HCT116 (cell line): ENCODE results near the gene C1orf174.

Experiments
- EGR1 ChIP-seq: IDR thresholded peaks from 2 replicates; pipeline ENCODE4 v1.6.1; 2012; ENCODE audit warnings: low read depth
- JUND ChIP-seq: IDR thresholded peaks from 2 replicates; pipeline ENCODE4 v1.6.1; 2012
- POLR2A ChIP-seq: IDR thresholded peaks from 2 replicates; pipeline ENCODE4 v1.7.0; 2011; ENCODE audit warnings: borderline replicate concordance; ENCODE audit not compliant: insufficient read depth, insufficient read length; ENCODE audit errors: extremely low read depth
- POLR2AphosphoS5 ChIP-seq: IDR thresholded peaks from 2 replicates; pipeline ENCODE4 v1.6.1; 2011; ENCODE audit warnings: mild to moderate bottlenecking, low read depth, low read length, moderate library complexity
- RAD21 ChIP-seq: IDR thresholded peaks from 2 replicates; pipeline ENCODE4 v1.6.1; 2012; ENCODE audit warnings: low read depth, mild to moderate bottlenecking
- SP1 ChIP-seq: IDR thresholded peaks from 2 replicates; pipeline ENCODE4 v1.6.1; 2012; ENCODE audit warnings: low read depth
- ZBTB33 ChIP-seq: IDR thresholded peaks from 2 replicates; pipeline ENCODE4 v1.6.1; 2011; ENCODE audit warnings: mild to moderate bottlenecking, low read length, moderate library complexity; ENCODE audit not compliant: insufficient replicate concordance; ENCODE audit errors: extremely low read depth
- TF ChIP-seq, protein P1 (sequence below), 3 experiments: fragments of 200-600 bp in 1 of 3; sonication (generic) in 1 of 3; IDR thresholded peaks in 2 of 3; conservative IDR thresholded peaks in 1 of 3; 2 replicates each; pipeline ENCODE4 v1.5.1; 2012 to 2017; ENCODE audit warnings: low read depth in 2 of 3, low read length in 2 of 3, antibody characterized with exemption in 1 of 3, borderline replicate concordance in 1 of 3, control low read depth in 1 of 3, mild to moderate bottlenecking in 1 of 3, mixed read lengths in 1 of 3, mixed run types in 1 of 3, moderate library complexity in 1 of 3; ENCODE audit not compliant: insufficient read depth in 1 of 3

DNA sequence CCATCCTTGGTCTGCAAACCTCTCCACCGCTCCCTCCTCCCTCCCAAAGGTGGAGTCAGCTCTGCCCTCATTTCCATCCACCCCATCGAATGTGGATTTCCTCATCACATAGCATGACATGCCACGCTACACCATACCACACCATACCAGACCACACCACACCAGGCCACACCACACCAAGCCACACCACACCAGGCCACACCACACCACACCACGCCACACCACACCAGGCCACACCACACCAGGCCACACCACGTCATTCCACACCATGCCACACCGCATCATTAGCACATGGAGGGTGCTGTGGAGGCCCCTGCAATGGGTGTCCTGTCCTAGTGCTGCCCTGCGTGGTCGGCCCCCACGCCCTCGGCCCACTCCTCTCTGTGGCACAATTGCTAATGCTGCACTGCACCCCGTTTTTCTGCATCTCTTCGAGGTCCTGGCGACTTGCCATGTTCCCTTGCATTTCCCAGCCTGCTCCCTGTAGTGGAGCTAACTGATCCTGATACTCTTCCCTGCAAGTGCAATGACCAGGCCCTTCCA, 31.5 kb downstream of the C1orf174 start:
- no peak for TF ChIP-seq SP1
- TF ChIP-seq ZBTB33: no peak
- TF ChIP-seq, protein P1, sequence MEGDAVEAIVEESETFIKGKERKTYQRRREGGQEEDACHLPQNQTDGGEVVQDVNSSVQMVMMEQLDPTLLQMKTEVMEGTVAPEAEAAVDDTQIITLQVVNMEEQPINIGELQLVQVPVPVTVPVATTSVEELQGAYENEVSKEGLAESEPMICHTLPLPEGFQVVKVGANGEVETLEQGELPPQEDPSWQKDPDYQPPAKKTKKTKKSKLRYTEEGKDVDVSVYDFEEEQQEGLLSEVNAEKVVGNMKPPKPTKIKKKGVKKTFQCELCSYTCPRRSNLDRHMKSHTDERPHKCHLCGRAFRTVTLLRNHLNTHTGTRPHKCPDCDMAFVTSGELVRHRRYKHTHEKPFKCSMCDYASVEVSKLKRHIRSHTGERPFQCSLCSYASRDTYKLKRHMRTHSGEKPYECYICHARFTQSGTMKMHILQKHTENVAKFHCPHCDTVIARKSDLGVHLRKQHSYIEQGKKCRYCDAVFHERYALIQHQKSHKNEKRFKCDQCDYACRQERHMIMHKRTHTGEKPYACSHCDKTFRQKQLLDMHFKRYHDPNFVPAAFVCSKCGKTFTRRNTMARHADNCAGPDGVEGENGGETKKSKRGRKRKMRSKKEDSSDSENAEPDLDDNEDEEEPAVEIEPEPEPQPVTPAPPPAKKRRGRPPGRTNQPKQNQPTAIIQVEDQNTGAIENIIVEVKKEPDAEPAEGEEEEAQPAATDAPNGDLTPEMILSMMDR (IDR thresholded peaks at IDR 0.05 in 2 of 3, conservative IDR thresholded peaks at IDR 0.05 in 1 of 3; ENCODE audit: borderline replicate concordance in 1 of 3, insufficient read depth in 1 of 3, low read depth in 2 of 3, low read length in 2 of 3): no peak
- TF ChIP-seq JUND: no peak
- TF ChIP-seq POLR2AphosphoS5: no peak
- no peak for TF ChIP-seq POLR2A
- TF ChIP-seq EGR1: no peak
- no peak for TF ChIP-seq RAD21
